DMS 273 (cell line): ENCODE data around the gene AGO3.
A peak's percentile ranks its signal among the peaks of the same experiment; 100 is the strongest.
"Not testable (repeated sequence)": the region's sequence is repeated elsewhere in the genome, so short reads cannot be mapped to it uniquely, and the experiment has no call there.

ENCODE experiments used
- DNase-seq: peaks from one replicate; lab custom pipeline; 2025; ENCODE audit not compliant: unreplicated experiment; lab: John Stamatoyannopoulos, UW

The AGO3 gene

GRCh38 chr1:35930593-35931445 is at the start of gene AGO3:
Gene AGO3 (plus strand): TSS chr1:35931105. CDS start chr1:35931427, 322 bp downstream.
- DNase-seq = peak; percentile 96

GRCh38 chr1:35881850-35882273 is 49.0 kb upstream of the AGO3 start:
- no peak for DNase-seq

- DNase-seq = no peak
Measured at GRCh38 chr1:35882586-35882944, 48.3 kb upstream of the AGO3 start.

- peak; percentile 97 for DNase-seq
Measured at GRCh38 chr1:35882945-35883634, 47.8 kb upstream of the AGO3 start, which contains the start of gene AGO1. Gene AGO1 (plus strand): TSS chr1:35883209. CDS start chr1:35883422, 213 bp downstream.

GRCh38 chr1:35883635-35884101 is 47.2 kb upstream of the AGO3 start:
- peak; percentile 71 for DNase-seq

- DNase-seq = no peak
Measured at GRCh38 chr1:35884934-35885333, 46.0 kb upstream of the AGO3 start.

GRCh38 chr1:35885961-35886558 is 44.8 kb upstream of the AGO3 start:
- peak; percentile 28 for DNase-seq

GRCh38 chr1:35886577-35887431 is 44.1 kb upstream of the AGO3 start:
- DNase-seq = peak; percentile 22

GRCh38 chr1:35887508-35887907 is 43.4 kb upstream of the AGO3 start:
- DNase-seq = no peak

- no peak for DNase-seq
Measured at GRCh38 chr1:35888255-35888654, 42.6 kb upstream of the AGO3 start.

- not testable (repeated sequence) for DNase-seq
Measured at GRCh38 chr1:35888981-35889380, 41.9 kb upstream of the AGO3 start.

GRCh38 chr1:35893051-35893879 is 37.6 kb upstream of the AGO3 start:
- DNase-seq = no peak

- DNase-seq = no peak
Measured at GRCh38 chr1:35894183-35894582, 36.7 kb upstream of the AGO3 start.

- no peak for DNase-seq
Measured at GRCh38 chr1:35894656-35895055, 36.2 kb upstream of the AGO3 start.

- no peak for DNase-seq
Measured at GRCh38 chr1:35899941-35900340, 31.0 kb upstream of the AGO3 start.

- no peak for DNase-seq
Measured at GRCh38 chr1:35901235-35901634, 29.7 kb upstream of the AGO3 start.

- DNase-seq = no peak
Measured at GRCh38 chr1:35902671-35903070, 28.2 kb upstream of the AGO3 start.

- no peak for DNase-seq
Measured at GRCh38 chr1:35914717-35915116, 16.2 kb upstream of the AGO3 start.

- DNase-seq = no peak
Measured at GRCh38 chr1:35915693-35916092, 15.2 kb upstream of the AGO3 start.

GRCh38 chr1:35923791-35924221 is 7.1 kb upstream of the AGO3 start:
- DNase-seq = no peak
